HFFc6 (cell line): ENCODE data around the gene CADM2. TPM values are rescaled to one million over a fixed set of nuclear protein-coding genes. Genes with fewer than 3 reads are reported as not detected.

Experiments
- DNase-seq: peaks from one replicate; pipeline ENCODE4 v3.0.0-alpha.2; 2018
- H3K27ac Mint-ChIP-seq: 2 replicates; pipeline ENCODE4 v1.8.0; 2020; ENCODE audit warnings: mild to moderate bottlenecking, mixed read lengths
- H3K27me3 Mint-ChIP-seq: 2 replicates; pipeline ENCODE4 v1.8.0; 2021; ENCODE audit warnings: mild to moderate bottlenecking, moderate library complexity, mixed read lengths; ENCODE audit not compliant: insufficient read depth
- H3K36me3 Mint-ChIP-seq: 2 replicates; pipeline ENCODE4 v1.8.0; 2021; ENCODE audit warnings: low read depth, mixed read lengths
- H3K4me1 Mint-ChIP-seq: 2 replicates; pipeline ENCODE4 v1.8.0; 2020; ENCODE audit warnings: low read depth, mixed read lengths
- H3K4me3 Mint-ChIP-seq: 2 replicates; pipeline ENCODE4 v1.8.0; 2020; ENCODE audit warnings: mild to moderate bottlenecking, moderate library complexity, mixed read lengths
- H3K9me3 Mint-ChIP-seq: 2 replicates; pipeline ENCODE4 v1.8.0; 2020; ENCODE audit warnings: mild to moderate bottlenecking, mixed read lengths
- total RNA-seq, 6 experiments: library from RNA; stranded (reverse); fragmentation: NEBNext Ultra II Directional; extraction: Animal tissue kit (Norgen Biotek cat#: 25700); gene quantifications; 2 replicates in 1 of 6; 3 replicates in 5 of 6; pipeline ENCODE4 v1.2.3, GENCODE V29; 2021
- TF ChIP-seq, protein P1 (sequence below): fragments of 200-600 bp; sonication (generic); IDR thresholded peaks from 2 replicates; pipeline ENCODE4 v1.5.0; 2021; ENCODE audit warnings: antibody characterized with exemption, mild to moderate bottlenecking

The CADM2 gene
- total RNA-seq, 6 experiments from 2014 or later, result not detected

DNA sequence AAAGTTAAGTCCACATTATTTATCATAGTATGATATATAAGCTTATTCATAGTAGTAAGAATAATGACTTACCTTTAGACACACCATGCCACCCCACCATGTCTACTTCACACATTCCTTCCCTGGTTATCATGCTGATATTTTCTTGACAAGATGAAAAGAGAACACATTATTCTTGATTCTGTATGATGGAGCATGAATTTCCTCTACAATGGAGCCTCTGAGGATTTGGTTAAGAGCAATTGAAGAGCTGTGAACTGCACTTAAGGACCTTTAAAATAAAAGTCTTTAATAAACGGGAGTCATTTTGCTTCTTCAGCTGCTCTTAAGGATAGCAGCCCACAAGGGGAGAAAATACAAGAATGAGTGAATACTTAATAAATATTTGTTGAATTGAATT, 226.7 kb downstream of the CADM2 start:
- peaks cover 4% of the 10 kb centered on the region for H3K9me3 Mint-ChIP-seq
- H3K27me3 Mint-ChIP-seq, result no peaks in the 10 kb centered on the region
- no peak overlapping the region for H3K27ac Mint-ChIP-seq
- no peak overlapping the region for H3K4me3 Mint-ChIP-seq
- no peak for DNase-seq
- TF ChIP-seq, protein P1, sequence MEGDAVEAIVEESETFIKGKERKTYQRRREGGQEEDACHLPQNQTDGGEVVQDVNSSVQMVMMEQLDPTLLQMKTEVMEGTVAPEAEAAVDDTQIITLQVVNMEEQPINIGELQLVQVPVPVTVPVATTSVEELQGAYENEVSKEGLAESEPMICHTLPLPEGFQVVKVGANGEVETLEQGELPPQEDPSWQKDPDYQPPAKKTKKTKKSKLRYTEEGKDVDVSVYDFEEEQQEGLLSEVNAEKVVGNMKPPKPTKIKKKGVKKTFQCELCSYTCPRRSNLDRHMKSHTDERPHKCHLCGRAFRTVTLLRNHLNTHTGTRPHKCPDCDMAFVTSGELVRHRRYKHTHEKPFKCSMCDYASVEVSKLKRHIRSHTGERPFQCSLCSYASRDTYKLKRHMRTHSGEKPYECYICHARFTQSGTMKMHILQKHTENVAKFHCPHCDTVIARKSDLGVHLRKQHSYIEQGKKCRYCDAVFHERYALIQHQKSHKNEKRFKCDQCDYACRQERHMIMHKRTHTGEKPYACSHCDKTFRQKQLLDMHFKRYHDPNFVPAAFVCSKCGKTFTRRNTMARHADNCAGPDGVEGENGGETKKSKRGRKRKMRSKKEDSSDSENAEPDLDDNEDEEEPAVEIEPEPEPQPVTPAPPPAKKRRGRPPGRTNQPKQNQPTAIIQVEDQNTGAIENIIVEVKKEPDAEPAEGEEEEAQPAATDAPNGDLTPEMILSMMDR, result no peak
- H3K36me3 Mint-ChIP-seq, result no peaks in the 10 kb centered on the region
- H3K4me1 Mint-ChIP-seq, result no peaks in the 10 kb centered on the region

DNA sequence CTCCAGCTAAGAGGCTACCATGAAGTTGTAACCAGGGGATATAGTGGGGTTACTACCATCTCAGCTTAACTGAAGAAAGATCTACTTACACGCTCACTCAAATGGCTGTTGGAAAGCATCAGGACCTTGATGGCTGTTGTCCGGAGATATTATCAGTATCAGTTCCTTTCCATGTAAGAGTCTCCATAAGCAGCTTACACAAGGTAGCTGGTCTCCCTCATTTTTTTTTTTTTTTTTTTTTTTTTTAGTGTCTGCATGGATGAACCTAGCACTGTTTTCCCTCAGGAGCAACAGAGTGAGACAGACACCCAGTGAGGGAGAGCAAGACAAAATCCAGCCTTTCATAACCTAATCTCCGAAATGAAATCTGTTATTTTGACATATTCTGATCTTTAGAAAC, 230.9 kb downstream of the CADM2 start:
- no peaks in the 10 kb centered on the region; the same call in 1 of the 2 replicates for H3K27me3 Mint-ChIP-seq
- DNase-seq, result no peak
- TF ChIP-seq, protein P1, result no peak
- no peaks in the 10 kb centered on the region for H3K36me3 Mint-ChIP-seq
- no peak overlapping the region for H3K27ac Mint-ChIP-seq
- no peaks in the 10 kb centered on the region for H3K4me1 Mint-ChIP-seq
- H3K4me3 Mint-ChIP-seq, result no peak overlapping the region
- H3K9me3 Mint-ChIP-seq, result peaks cover 24% of the 10 kb centered on the region

DNA sequence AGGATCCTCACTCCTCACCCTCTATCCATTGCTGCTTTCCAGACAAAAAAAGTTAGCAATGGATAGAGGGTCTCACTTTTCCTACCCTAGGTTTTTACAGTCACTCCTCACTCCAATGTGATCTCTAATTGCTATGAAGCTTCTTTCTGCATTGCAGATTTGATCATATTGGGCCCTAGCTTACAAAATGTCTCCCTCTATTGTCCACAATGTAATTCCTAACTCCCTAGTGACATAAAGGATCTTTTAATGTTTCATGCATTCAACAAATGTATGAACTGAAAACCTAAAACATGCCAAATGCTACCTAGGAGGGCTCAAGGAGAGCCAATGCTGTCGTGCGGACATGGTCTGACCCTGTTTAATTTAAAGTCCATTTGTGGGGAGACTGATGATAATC, 234.8 kb downstream of the CADM2 start:
- H3K4me1 Mint-ChIP-seq, result no peaks in the 10 kb centered on the region
- H3K27ac Mint-ChIP-seq, result no peak overlapping the region
- no peak overlapping the region for H3K4me3 Mint-ChIP-seq
- no peaks in the 10 kb centered on the region for H3K36me3 Mint-ChIP-seq
- DNase-seq, result no peak
- H3K9me3 Mint-ChIP-seq, result peaks cover 24% of the 10 kb centered on the region
- TF ChIP-seq, protein P1, result no peak
- H3K27me3 Mint-ChIP-seq, result no peaks in the 10 kb centered on the region; the same call in 1 of the 2 replicates

DNA sequence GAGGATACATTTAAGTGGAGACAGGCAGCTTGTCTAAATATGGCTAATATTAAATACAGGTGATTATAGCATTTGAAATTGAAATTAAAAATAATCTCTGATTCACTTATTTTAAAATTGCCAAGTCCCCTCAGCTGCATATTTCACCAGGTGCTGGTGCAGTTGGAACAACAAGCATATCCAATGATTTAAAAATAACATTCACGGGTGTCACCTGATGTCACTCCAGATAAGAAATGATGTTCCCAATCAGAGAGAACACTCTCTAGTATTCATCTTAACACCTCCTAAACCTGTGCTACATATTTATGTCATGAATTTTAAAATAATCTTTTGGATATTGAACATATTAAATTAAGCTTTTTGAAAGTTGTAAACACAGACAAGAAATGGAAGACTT, 249.9 kb downstream of the CADM2 start:
- peaks cover 49% of the 10 kb centered on the region for H3K9me3 Mint-ChIP-seq
- H3K4me3 Mint-ChIP-seq, result no peak overlapping the region
- H3K27ac Mint-ChIP-seq, result no peak overlapping the region
- no peaks in the 10 kb centered on the region for H3K36me3 Mint-ChIP-seq
- H3K27me3 Mint-ChIP-seq, result no peaks in the 10 kb centered on the region; the same call in none of the 2 replicates
- TF ChIP-seq, protein P1, result no peak
- H3K4me1 Mint-ChIP-seq, result no peaks in the 10 kb centered on the region
- no peak for DNase-seq

DNA sequence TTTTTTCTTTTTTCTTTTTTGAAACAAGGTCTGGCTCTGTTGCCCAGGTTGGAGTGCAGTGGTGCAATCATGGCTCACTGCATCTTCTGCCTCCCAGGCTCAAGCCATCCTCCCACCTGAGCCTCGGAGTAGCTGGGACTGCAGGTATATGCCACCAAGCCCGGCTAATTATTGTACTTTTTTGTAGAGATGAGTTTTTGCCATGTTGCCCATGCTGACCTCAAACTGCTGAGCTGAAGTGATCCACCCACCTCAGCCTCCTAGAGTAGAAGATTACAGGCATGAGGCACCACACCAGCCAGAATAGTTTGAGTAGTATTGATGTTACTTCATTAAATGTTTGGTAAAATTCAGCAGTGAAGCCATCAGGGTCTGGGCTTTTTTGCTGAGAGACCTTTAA, 251.8 kb downstream of the CADM2 start:
- no peak for DNase-seq
- Mint-ChIP-seq H3K4me3 (no peak overlapping the region), H3K27me3 (no peaks in the 10 kb centered on the region; the same call in none of the 2 replicates), H3K9me3 (peaks cover 57% of the 10 kb centered on the region), H3K4me1 (no peaks in the 10 kb centered on the region), H3K27ac (no peak overlapping the region), H3K36me3 (no peaks in the 10 kb centered on the region)
- TF ChIP-seq, protein P1, result no peak

DNA sequence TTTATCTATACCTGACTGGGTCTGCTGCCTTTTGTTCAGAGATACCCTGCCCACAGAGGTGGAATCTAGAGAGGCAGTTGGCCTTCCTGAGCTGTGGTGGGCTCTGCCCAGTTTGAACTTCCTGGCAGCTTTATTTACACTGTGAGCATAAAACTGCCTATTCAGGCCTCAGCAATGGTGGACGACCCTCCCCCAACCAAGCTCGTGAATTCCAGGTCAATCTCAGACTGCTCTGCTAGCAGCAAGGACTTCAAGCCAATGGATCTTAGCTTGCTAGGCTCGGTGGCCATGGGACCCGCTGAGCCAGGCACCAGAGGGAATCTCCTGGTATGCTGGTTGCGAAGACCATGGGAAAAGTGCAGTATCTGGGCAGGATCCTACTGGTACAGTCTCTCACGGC, 270.2 kb downstream of the CADM2 start:
- H3K27ac Mint-ChIP-seq, result no peak overlapping the region
- H3K36me3 Mint-ChIP-seq, result peaks cover 6% of the 10 kb centered on the region; the same call in 1 of the 2 replicates
- TF ChIP-seq, protein P1, result no peak
- no peak for DNase-seq
- no peak overlapping the region for H3K4me3 Mint-ChIP-seq
- H3K27me3 Mint-ChIP-seq, result no peaks in the 10 kb centered on the region
- peaks cover 58% of the 10 kb centered on the region for H3K9me3 Mint-ChIP-seq
- H3K4me1 Mint-ChIP-seq, result no peaks in the 10 kb centered on the region
